Activated T-cell treated with anti-CD3 and anti-CD28 coated beads for 24 hours (primary cell): ENCODE results near the gene IGF2R.

Experiments used
- DNase-seq: peaks from one replicate; pipeline ENCODE4 v3.0.0-alpha.2; 2020; ENCODE audit warnings: low read depth

Gene IGF2R

DNA sequence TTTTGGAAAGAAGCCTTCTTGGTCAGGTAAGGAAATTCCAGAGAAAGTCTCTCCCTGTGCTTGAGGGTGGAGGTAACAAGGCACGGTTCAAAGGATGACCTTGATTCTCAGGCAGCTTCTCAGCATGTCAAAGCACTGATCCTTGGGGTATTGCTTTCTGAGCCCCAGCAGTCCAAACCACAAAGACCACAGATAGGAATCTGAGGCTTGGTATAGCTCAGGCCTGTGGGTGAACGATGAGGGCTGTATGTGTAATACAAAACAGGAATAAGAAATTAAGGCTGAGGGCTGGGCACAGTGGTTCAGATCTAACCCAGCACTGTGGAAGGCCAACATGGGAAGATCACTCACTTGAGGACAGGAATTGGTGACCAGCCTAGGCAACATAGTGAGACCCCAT lies 82.5 kb downstream of the IGF2R start:
- DNase-seq, result no peak

DNA sequence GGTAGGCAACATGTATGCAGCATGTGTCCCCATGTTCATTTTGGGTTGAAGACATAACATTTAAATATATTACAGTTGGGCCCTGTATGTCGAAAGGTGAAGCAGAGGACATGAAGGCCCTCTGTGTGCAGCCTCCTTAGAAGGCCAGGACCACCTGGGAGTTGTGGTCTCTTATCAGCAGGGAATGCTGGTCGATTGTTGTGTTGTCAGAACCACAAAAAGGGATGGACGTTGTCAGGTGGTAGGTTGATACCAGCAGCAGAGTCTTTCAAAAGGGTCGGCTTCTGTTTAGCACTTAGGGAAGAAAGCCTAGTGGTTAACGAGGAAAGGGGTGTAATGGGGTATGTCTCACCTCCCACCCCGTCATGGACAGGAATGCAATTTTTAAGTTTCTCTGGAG lies 85.4 kb downstream of the IGF2R start:
- no peak for DNase-seq

DNA sequence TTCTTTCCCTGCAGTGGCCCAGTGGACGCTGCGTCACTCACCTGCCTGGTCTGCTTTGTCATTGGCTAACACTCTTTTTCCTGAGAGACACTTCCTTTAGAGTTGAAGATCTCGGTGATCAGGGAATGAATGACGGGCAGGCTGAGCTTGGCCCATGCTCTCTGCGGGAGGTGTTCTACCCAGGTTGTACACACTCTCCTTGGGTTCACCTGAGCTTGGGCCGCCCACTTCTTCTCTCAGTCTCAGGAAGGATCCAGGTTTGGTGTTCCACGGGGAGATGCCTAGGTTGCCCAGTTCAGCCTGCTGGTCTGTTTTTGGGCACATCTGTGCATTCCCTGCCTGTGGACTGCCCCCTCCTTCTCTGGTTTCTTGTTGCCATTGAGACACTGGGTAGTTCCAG lies 86.0 kb downstream of the IGF2R start:
- no peak for DNase-seq

DNA sequence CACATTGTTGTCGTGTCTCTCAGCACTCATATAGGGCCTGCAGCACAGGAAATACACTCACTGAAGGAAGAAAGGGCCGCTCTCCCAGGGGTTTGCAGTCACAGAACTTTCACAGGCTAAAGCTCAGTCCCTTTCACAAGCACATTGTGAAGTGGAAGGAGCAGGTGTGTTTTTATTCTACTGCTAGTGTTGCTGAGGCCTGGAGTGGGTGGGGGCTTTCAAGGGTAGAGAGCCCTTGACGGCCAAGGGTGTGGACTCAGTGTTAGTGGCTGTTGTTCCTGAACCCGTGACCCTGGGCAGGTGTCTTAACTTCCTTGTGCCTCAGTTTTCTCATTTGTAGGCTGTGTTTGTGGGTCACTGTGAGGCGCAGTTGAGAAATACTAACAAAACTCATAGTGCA lies 86.5 kb downstream of the IGF2R start:
- no peak for DNase-seq

DNA sequence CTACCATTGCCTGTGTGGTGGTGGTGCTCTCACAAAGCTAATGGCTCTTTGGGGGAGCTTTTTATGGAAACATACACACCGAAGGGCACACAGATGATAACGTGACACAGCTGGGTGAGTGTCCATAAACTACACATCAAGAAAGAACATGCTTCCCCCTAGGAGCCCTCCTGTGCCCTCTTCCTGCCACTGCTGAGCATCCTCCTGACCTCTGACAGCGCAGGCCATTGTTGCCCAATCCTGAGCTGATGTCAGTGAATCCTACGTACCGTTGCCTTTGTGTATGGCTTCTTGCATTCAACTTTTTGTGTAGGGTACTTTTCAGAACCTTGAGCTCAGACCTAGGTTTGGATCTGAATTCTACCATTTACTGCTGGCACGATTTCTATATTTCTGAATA lies 86.9 kb downstream of the IGF2R start:
- DNase-seq, result no peak

DNA sequence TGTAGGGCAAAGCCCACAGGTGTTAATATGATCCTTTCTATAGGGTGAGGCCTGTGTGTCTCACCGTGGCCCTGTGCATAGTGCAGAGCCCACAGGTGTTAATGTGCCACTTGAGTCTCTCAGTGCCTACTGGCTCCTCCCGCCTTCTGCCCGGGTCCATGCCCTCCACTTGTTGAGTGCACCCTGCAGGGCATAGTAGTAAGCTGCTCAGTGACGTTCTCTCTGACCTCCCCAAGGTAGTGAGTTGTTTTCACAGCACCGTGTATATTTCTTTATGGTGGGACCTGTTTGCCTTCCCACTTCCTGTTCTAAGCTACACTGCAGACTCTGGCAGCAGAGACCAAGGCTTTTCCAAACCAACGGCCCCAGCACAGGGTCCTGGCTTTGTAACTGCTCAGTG lies 88.2 kb downstream of the IGF2R start:
- no peak for DNase-seq

DNA sequence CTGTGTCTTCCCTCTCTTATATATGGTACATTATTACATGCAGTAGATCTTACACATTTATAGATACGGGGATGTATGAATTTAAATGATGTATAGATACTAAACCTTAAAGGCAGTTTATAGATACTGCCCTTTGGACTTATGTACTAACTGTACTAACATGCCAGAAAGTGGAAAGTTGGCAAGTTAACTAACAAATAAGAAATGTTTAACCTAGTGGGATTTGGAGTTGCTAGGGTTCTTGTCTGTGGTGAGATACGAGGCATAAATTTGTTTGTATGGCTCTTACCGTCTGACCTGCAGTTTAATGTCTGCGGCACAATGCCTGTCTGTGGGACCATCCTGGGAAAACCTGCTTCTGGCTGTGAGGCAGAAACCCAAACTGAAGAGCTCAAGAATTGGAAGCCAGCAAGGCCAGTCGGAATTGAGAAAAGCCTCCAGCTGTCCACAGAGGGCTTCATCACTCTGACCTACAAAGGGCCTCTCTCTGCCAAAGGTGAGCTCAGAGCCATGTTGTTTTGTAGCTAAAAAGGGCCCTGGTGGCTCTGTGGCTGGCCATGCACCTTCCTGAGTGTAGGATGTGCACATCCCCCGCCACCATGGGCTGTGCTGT lies 89.8 kb downstream of the IGF2R start:
- no peak for DNase-seq

DNA sequence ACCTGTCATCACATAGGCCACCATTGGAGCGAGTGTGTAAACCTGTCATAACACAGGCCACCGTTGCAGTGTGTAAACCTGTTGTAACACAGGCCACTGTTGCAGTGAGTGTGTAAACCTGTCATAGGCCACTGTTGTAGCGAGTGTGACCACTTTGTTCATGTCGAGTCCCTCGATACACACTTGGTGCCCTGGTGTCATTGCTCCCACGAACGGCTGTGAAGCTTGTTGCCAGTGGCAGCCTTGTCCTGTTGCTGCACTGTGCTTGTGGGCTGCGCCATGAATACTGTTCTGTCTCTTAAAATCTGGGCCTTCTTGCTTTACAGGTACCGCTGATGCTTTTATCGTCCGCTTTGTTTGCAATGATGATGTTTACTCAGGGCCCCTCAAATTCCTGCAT lies 91.3 kb downstream of the IGF2R start:
- no peak for DNase-seq

DNA sequence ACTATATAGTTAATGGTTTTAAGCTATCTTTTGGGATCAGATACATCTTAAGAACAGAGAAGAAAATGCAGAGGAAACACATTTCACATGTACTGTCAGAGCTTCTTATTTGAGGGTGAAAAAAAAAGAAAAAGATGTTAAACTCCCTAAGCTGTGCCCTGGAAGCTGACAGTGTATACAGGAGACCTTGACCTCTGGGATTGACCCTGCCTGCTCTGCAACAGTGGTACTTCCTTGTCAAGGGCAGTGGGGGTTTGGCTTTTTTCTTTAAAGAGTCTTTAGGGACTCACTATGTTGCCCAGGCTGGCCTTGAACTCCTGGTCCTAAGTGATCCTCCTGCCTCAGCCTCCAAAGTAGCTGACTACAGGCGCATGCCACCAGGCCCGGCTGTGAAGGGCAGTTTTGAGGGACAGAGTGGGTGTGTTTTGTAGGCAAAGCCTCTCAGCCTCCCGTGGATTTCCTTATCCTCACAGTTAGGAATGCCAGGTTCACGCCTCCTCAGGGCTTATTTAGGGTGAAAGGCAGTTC lies 92.1 kb downstream of the IGF2R start:
- DNase-seq, result no peak

DNA sequence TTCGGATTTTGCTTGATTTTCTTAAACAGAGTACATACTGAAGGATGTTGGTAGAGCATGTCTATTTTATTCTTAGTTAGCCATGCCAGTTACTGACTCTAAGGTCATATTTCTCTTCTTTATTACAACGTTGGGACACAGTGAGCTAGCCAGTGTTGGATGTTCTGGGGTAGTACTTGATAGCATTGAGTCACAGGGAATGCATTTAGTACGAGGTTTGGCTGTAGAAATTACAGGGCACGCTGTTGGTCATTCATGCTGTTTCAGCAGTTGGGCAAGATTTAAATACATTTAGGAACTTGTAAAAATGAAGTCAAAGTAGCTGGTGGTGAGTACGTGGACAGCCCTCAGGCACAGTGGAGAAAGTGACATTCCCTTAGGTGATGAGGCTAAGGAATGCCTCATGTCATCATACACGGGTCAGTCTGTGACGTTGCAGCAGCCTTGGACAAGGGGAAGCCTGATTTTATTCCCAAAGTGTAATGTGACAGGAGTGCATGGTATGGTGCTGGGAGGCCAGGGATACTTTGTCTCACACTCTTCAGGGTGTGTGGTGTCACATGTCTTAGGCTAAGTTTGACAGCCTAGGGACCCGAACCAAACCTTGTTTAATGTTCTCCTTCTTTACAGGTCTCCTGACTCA lies 95.0 kb downstream of the IGF2R start:
- DNase-seq, result no peak

DNA sequence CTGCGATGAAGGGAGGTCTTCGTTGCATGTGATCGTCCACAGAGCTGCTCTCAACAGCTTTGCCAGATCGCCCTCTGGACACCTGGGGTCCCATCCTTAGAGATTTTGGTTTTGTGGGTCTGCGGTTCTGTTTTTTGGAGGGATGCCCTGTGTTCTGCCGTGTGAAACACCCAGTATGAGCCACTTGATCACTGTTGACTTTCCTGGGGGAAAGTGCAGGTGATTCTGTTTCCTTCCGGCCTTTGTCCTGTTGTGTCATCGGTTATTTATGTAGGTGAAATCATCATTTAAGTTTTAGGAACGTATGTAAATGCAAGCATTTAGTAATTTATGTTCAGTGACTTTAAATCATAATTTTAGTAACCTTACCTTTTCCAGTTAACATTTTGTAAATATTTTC lies 96.3 kb downstream of the IGF2R start:
- no peak for DNase-seq

DNA sequence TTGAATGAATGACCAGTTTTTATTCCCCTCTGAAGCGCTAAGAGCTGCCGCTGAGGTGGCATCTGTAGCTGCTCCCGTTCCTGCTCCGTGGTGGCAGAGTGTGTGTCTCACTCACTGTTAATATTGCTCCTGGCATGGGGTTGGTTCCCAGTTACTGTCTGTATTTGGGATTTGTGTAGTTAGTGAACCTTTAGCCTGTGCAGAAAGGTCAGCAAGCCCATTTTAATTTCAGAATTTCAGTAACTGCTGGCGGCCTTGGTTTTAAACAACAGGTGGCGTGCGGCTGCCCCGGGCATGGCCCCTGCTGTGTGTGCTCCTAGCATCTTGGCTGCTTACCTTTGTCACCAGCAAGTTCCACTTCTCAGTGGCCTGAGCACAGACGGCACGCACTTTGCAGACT lies 98.7 kb downstream of the IGF2R start:
- no peak for DNase-seq

DNA sequence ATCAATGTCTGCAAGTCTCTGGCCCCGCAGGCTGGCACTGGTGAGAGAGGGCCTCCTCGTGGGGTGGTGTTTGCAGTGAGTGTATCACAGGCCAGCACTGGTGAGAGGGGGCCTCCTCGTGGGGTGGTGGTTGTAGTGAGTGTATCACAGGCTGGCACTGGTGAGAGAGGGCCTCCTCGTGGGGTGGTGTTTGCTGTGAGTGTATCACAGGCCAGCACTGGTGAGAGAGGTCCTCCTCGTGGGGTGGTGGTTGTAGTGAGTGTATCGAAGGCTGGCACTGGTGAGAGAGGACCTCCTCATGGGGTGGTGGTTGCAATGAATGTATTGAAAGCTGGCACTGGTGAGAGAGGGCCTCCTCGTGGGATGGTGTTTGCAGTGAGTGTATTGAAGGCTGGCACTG lies 99.5 kb downstream of the IGF2R start:
- no peak for DNase-seq

DNA sequence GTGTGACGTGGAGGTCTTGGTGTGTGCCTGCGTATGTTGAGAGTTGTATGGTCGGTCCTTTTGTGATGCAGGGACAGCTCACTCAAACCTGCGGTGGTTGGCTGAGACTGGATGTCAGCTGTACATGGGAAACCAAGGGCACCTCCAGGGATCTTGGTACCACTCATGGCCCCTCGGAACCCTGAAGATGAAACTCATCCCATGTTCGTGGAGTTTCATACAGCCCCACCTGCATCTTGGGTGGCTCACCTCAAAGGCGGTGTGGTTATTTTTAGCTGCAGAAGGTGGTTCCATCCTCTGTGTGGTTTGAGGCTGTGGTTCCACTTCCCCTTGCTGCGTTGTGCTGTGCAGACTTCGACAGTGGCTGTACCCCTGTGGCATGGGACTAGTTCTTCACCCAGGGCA lies 100.2 kb downstream of the IGF2R start:
- no peak for DNase-seq

DNA sequence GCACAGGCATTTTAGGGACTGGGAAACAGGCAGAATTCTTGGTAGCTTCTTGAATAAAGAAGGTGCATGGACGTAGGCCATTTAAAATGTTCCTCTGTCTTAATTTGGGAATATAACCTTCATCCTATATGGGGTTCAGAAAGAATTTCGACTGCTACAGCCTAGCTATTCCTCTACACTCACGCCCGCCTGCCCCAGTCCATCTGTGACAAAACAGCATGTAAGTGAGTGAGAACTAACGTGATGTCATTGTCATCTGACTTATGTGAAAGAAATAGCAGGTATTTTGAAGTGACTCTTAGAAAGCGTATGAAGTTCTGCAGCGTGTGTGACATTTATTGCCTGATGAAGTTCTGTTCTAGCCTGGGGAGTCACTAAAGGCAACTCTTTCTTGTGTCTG lies 100.6 kb downstream of the IGF2R start:
- no peak for DNase-seq

DNA sequence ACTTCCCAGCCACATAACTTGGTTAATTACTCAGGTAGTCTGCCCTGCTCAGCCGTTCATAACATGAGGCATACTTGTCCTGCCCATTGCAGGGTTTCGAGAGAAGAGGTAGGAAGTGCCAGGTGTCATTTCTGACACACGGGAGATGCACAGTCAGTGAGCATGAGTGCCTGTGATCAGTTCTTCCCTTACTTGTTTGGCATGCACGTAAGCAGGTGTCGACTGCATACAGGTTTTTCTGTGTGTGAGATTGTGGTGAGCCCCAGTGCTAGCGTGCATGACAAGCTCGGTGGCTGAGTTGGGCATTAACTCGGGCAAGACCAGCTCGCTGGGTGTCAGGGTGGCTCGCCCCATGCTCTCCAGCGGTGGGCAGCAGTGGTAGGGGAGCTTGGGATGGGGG lies 101.5 kb downstream of the IGF2R start:
- DNase-seq, result no peak

DNA sequence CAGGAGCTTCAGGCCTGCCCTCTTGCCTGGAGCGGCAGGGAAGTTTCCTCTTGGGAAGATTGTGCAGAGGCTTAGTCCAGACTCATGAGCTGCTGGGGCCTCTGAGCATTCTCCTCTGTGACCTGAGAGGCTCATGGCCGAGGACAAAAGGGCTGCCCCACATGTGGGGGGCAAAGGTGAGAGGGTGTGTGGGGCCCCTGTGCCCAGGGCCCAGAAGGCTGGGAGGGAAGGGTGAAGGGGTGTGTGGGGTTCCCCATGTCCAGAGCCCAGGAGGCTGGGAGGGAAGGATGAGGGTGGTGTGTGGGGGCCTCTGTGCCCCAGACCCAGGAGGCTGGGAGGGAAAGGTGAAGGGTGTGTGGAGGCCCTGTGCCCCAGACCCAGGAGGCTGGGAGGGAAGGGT lies 101.9 kb downstream of the IGF2R start:
- DNase-seq, result no peak

DNA sequence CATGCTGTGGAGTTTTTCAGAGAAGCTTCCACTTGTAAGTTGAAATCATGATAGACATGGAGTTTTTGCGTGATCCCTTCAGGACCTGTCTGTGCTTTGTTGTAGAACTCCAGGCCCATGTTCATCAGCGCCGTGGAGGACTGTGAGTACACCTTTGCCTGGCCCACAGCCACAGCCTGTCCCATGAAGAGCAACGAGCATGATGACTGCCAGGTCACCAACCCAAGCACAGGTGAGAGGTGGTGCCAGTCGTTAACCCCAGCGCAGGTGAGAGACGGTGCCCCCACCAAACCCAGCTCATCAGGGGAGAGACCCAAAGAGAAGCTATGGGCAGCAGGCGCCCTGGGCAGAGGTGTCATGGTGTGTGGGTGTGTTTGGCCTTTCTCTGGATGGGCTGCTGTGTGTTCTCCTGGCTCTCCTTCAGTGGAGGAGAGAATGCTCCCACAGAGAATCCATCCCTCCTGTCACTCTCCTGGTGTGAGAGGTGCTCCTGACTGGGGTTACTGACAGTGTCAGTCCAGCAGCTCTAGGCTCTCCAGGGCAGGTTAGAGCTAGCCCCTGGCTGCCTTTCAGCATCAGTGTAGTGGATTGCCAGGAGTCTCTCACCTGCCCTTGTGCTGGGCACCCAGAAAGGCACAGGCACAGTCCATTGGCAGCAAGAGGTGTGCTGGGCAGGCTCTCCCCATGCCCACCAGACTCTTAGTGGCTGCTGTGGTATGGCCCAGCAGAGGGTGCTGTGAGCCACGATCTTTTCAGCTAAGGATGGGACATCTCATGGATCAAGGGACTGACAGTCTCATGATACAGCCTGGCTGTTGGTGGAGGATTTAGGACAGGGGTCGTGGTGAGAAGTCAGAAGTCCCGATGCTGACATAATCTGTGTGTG lies 103.2 kb downstream of the IGF2R start:
- DNase-seq, result no peak

DNA sequence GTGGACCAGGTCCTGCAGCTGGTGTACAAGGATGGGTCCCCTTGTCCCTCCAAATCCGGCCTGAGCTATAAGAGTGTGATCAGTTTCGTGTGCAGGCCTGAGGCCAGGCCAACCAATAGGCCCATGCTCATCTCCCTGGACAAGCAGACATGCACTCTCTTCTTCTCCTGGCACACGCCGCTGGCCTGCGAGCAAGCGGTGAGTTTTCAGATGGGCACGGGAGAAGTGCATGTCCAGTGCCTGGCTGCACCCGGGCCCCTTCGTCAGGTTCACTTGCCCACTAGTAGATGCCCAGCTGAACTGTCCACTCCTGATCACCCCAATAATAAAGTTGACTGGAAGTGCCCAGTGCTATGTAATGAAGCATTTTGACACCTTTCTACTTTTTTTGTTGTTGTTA lies 104.4 kb downstream of the IGF2R start:
- DNase-seq, result no peak

DNA sequence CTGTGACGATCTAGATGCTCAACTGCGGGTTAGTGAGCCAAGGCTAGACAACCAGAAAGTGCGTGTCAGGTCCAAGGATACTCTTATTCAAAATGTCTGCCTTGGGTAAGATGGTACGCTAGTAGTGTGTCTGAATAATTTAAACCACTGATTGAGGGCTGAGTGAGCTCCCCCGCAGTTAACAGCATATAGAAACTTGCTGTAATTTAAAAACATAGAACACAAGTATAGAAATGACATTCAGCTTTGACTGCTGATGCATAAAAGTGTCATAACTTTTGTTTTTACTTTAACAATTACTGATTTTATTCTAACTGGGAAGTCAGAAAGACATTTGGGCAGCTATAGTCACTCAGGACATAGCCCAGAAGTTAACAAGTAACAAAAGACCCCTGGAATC lies 107.1 kb downstream of the IGF2R start:
- no peak for DNase-seq

DNA sequence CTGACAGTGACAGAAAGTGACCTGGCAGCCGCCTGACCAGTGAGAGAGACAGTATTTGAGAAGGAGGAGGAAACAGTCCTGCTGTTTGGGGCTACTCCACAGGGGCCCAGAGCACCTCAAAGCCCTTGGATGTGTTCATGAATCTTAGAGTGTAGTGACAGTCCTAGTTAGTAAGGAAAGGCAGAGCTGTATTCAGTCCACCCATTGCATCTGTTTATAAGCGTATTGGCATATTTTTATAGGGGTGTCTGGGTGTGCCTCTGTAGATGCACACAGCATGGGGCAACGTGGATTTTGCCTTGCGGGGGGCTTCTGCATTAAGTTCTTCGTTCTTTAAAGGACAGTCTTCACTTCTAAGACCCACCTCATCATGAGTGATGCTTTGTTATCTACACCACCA lies 108.1 kb downstream of the IGF2R start:
- DNase-seq, result no peak

DNA sequence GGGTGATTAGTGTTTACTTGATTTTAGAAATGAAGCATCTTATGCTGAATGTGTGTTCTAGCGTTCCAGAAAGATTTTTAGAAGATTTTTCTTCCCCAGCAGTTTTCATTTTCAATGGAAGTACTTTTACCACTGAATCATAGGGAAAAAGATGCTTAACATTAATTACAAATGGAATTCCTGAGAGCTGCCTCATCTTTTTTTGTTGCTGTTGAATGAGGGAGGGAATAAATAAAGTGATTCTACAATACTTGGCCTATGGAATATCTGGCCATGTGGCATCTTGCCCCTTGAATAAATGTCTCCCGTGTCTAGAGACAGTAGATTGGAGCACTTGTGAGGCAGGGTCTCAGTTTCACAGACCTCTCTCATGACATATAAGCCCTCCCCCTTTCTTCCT lies 108.6 kb downstream of the IGF2R start:
- DNase-seq, result no peak
